ENCODE measurements around the gene ARMC10.
"Not testable (repeated sequence)": the region's sequence is repeated elsewhere in the genome, so short reads cannot be mapped to it uniquely, and the experiment has no call there.

ARMC10 gene

DNA sequence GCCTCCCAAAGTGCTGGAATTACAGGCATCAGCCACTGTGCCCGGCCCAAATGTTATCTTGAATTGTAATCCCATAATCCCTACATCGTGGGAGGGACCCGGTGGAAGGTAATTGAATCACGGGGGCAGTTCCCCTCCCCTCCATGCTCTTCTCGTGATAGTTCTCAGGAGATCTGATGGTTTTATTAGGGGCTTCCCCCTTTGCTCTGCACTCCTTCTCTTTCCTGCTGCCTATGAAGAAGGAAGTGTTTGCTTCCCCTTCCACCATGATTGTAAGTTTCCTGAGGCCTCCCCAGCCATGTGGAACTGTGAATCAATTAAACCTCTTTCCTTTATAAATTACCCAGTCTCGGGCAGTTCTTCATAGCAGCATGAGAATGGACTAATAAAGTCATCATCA is 3.3 kb downstream of the ARMC10 start:
- DNase-seq (ENCODE audit: low read depth) = not testable (repeated sequence)

DNA sequence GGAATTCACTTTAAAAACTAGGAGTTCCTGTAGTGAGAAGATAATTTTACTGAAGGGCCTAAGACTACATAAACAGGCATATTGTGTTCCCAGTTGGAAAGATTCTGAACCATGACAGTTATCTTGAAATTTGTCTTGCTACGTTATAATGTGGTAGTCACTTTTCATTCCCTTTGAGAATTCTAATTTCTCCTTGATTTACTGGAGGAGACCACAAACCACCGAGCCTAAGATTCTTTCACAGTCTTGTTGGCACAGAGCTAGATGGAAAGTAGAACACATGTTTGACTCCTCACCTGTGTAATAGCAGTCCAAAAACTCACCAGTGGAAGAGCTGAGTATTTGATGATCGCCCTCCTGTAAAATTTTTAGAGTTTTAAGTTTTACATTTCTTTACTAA is 4.9 kb downstream of the ARMC10 start:
- no peak for DNase-seq (ENCODE audit: low read depth)

DNA sequence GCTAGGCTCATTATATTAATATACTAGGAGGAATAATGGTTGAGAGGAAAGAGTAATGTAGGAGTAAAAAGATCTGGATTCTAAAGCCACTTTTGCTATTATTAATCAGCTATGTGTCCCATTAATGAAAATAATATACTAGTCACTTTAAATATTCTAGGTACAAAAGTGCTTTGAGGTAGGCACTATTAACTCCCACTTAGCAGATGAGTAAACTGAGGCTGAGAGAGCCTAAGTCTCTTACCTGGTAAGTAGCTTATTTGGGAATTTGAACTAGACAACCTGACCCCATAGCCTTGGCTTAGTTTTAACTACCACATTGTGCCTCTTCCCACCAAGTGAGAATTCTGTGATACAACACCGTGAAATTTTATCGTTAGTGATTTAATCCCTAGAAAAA is 6.0 kb downstream of the ARMC10 start:
- DNase-seq (ENCODE audit: low read depth) = no peak

DNA sequence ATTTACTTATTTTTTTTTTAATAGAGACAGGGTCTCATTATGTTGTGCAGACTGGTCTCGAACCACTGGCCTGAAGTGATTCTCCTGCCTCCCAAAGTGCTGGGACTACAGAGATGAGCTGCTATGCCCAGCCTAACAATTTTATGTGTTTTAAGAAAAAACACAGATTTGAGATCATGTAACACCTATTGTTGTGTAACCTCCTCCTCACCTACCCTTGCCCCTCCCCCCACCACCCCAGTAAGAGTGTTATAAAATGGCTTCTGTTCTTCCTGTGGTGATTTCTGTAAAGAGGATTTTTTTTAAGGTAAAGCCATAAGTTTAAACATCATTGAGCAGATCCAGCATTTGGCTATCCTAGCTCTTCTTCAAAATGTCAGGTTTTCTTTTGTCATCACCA is 7.6 kb downstream of the ARMC10 start:
- DNase-seq (ENCODE audit: low read depth) = no peak

DNA sequence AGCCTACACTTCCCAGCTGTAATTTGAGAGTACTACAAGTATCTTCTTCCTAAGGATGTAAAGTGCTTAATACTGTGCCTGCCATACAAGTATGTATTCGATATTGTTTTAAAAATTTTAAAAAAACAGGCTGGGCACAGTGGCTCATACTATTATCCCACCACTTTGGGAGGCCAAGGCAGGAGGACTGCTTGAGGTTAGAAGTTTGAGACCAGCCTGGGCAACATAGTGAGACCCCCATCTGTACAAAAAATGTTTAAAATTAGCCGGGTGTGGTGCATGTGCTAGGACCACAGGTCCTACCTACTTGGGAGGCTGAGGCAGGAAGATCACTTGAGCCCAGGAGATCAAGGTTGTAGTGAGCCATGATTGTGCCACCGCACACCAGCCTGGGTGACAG is 8.3 kb downstream of the ARMC10 start:
- DNase-seq (ENCODE audit: low read depth) = no peak

DNA sequence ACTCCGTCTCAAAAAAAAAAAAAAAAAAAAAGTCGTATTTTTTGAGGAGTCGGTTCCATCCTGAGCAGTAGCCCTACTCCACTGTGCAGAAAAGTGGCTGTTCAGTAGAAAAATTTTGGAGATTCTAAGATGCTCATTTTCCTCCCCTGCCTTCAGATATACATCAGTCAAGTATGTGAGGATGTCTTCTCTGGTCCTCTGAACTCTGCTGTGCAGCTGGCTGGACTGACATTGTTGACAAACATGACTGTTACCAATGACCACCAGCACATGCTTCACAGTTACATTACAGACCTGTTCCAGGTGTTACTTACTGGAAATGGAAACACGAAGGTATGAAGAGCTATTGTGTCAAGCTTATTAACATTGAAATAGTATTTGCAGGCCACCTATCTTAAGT is 17.4 kb downstream of the ARMC10 start:
- DNase-seq (ENCODE audit: low read depth) = not testable (repeated sequence)

DNA sequence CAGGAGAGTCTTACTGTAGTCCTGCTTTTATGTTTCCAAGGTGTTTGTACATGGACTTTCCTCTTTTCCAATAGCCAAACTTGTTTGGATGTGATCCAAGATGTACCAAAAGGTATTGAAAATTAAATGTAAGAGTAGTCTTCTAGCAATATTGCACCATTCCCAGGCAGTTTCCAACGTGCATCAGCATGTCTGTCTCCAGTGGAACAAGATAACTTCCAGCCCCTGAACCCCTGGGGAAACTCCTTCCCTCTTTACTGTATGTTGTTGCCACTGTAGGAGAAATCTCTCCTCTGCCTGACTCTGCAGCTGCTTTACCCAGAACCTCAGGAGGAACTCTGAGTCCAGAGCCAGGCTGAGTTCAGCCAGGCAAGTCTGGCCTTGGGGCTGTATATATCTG is 18.5 kb downstream of the ARMC10 start:
- DNase-seq (ENCODE audit: low read depth) = no peak

DNA sequence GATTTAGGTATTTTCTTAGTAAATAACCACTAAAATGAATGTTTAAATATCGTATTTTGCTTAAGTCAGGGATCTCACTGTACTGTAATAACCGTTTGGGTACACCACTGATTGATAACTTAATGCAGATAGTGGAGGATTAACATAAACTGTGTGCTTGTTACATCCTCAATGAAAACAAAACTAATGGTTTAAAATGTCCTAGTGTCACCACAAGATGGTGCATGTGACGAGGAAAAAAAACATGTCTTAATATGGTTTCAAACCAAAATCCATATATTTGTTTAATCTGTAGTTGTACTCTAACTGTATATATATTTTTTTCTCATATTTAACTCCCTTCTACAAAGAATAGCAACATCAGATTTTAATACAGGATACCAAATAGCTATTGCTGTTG is 19.2 kb downstream of the ARMC10 start:
- no peak for DNase-seq (ENCODE audit: low read depth)

DNA sequence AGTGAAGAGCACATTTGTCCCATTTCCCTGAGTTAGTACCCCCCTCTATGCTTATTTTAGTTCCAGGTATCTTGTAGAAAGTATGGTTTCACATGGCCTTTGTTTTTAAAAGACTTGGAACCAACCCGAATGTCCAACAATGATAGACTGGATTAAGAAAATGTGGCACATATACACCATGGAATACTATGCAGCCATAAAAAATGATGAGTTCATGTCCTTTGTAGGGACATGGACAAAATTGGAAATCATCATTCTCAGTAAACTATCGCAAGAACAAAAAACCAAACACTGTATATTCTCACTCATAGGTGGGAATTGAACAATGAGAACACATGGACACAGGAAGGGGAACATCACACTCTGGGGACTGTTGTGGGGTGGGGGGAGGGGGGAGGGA is 20.6 kb downstream of the ARMC10 start:
- DNase-seq (ENCODE audit: low read depth) = not testable (repeated sequence)

DNA sequence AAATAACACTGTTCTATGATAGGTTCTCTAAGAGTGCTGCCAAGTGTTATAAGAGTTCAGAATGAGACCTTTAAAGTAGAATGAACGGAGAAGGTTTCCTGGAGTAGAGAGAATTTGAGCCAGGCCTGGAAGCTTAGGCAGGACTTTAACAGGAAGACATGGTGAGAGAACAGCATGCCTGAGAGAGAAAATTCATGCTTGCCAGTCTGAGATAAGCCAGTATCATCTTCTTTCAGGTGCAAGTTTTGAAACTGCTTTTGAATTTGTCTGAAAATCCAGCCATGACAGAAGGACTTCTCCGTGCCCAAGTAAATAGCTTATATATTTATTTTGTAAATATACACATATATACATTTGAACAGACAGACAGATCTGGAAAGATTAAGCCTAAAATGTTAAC is 22.1 kb downstream of the ARMC10 start:
- no peak for DNase-seq (ENCODE audit: low read depth)

DNA sequence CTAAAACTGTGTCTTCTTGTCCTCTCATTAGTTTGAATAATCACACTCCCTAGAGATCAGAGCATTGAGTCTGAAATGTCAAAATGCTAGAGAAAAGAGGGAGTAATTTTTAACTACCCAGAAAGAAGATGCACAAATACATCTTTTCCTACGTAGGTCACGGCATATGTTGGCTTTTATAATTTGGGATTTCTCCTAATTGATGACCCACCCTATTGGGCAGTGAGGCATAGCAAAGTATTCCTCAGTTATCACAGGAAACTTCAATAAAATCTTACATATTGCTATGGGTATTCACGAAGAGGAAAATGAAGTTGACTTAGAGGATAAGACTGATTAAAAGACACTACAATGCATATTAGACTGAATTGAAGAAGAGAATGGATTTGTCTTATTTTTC is 25.4 kb downstream of the ARMC10 start:
- no peak for DNase-seq (ENCODE audit: low read depth)

DNA sequence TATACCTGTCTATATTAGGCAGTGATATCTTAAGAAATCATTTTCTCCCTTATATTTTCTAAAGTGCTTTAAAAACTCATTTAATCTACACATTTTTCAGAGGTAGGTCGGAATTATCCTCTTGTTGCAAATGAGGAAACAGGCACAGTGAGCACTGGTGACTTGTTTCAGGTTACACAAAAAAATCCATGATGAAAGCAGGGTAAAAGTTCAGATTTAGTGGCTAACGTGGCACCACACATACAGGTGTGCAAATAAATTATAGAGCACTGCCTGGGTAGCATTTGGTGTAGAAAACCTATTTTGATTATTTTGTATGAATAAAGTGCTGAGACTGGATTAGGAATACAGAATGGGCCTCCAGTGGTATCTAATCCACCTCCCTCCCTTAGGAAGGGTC is 26.6 kb downstream of the ARMC10 start:
- no peak for DNase-seq (ENCODE audit: low read depth)

DNA sequence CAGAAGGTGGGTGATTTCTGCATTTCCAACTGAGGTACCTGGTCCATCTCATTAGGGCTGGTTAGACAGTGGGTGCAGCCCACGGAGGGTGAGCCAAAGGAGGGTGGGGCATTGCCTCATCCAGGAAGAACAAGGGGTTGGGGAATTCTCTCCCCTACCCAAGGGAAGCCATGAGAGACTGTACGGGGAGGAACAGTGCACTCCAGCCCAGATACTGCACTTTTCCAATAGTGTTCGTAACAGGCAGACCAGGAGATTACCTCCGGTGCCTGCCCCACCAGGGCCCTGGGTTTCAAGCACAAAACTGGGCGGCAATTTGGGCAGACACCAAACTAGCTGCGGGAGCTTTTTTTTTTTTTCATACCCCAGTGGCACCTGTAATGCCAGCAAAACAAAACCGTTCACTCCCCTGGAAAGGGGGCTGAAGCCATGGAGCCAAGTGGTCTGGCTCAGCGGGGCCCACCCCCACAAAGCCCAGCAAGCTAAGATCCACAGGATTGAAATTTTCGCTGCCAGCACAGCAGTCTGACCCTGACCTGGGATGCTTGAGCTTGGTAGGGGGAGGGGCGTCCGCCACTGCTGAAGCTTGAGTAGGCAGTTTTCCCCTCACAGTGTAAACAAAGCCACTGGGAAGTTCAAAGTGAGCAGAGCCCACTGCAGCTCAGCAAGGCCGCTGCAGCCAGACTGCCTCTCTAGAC is 31.2 kb downstream of the ARMC10 start:
- DNase-seq (ENCODE audit: low read depth) = no peak

DNA sequence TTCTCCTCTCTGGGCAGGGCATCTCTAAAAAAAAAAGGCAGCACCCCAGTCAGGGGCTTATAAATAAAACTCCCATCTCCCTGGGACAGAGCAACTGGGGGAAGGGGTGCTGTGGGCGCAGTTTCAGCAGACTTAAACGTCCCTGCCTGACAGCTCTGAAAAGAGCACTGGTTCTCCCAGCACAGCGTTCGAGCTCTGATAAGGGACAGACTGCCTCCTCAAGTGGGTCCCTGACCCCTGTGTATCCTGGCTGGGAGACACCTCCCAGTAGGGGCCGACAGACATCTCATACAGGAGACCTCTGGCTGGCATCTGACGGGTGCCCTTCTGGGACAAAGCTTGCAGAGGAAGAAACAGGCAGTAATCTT is 31.7 kb downstream of the ARMC10 start:
- not testable (repeated sequence) for DNase-seq (ENCODE audit: low read depth)

DNA sequence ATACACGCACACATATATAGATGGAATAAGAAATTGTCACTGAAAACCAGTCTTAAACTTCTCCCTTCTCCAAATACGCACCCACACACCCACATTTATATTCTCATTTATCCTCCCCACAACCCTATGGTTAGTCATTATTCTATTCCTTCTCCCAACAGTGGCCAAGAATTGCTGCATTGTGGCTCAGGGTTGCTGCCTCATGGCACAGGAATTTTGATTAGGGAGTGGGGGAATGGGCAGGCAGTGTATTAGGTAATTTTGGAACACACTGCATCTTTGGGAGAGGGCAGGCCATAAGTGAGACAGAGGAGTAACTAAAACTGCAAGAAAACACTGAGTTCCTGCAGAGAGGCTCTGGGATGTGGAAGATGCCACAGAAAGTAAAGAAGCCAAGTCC is 38.2 kb downstream of the ARMC10 start:
- DNase-seq (ENCODE audit: low read depth) = peak; percentile 88

DNA sequence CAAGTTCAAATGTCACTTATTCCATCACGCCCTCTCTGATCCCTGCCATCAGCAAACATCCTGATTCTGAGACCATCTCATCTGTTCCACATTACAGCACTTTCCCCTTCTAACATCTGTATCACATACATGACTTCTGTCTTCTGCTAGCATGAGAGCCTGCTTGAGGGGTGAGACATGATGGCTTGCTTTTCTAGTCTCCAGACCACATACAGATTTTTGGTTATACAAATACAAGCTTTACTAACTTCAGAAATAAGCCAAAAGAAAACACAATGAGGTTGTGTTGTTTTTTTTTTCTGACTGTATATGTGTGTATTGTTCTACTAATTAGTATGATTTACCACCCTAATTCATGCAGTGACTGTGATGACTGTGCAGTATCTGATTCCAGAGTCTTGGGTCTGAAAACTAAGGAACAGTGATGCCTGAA is 39.7 kb downstream of the ARMC10 start:
- DNase-seq (ENCODE audit: low read depth) = no peak

DNA sequence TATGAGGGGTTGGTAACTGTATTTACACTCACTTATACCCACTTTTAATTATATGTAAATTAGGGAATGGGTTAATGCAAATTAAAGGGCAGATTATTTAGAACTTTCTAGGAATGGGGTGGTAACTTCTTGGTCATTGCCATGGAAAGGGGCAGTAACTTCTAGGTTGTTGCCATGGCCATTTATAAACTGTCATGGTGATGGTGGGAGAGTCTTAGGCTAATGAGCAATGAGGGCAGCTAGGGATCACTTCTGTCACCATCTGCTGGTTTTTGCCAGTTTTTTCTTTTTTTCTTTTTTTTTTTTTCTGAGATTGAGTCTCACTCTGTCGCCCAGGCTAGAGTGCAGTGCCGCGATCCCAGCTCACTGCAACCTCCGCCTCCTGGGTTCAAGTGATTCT is 40.8 kb downstream of the ARMC10 start:
- DNase-seq (ENCODE audit: low read depth) = no peak

DNA sequence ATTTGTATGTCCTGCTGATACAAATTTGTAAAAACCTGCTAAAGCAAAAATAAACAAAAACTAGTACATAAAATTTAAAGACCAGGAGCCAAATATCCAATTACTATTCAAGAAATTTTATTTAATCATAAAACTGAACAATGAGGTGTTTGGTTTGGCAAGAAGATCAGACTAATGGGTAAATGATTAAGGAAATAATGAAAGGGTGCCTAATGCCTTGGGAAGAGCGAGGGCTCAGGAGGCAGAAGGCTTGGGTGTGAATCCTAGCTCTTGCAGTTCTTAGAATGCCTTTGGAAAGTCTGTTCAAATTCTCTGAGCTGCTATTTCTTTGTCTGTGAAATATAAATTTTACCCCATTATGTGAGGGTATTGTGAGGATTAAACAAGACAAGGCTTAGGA is 41.6 kb downstream of the ARMC10 start:
- DNase-seq (ENCODE audit: low read depth) = no peak

DNA sequence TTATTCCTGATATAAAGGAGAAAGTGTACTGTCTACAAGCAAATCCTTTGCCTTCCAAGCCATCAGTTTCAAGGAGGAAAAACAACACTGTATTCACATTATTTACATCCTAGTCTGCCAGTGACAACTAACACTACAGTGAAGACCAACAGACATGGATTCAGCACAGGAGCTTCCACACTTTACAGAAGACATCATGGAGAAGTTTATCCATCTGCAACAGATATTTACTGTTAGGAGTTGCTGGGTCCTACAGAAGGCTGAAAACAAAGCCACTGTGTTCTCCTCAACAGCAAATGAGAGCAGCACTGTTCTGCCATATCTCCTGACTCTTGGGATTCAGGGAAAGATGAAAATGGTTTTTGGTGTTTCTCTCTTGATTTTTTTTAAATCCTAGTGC is 42.1 kb downstream of the ARMC10 start:
- no peak for DNase-seq (ENCODE audit: low read depth)

DNA sequence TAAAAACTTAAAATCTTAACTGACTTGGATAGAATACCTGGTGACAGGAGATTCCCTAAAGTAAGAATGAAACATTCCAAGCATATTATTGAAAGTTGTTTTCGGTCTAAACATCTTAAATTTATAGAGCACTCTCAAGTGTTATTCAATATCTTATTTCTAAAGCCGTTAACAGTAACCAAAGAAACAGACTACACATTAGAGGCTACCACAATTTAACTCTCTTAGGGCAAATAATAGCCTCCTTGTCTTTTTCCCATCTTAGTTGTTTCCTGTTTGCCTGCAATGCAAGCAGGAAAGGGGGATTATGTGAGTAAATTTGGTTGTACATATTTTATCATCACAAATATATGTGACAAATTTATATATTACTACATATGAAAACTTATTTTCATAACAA is 42.5 kb downstream of the ARMC10 start:
- no peak for DNase-seq (ENCODE audit: low read depth)

DNA sequence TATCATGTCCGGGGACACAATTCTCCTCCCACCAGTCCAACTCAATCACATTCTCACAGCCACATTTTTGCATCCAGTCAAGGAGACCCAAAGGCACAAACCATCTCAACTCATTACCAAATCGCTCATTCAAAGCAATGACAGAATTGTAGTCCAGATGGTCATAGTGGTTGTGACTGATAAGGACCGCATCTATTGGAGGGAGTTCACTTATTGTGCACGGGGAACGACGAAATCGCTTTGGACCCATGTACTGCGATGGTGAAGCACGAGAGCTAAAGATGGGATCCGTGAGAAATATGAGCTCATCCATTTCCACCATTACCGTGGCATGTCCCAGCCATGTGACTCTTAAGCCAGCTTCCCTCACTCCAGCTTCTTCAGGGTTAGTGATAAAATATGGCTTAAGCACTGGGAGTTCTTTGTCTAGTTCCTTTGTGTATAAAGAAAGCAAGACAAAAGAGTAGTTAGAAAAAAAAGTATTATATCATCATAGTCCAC is 44.9 kb downstream of the ARMC10 start:
- DNase-seq (ENCODE audit: low read depth) = no peak

DNA sequence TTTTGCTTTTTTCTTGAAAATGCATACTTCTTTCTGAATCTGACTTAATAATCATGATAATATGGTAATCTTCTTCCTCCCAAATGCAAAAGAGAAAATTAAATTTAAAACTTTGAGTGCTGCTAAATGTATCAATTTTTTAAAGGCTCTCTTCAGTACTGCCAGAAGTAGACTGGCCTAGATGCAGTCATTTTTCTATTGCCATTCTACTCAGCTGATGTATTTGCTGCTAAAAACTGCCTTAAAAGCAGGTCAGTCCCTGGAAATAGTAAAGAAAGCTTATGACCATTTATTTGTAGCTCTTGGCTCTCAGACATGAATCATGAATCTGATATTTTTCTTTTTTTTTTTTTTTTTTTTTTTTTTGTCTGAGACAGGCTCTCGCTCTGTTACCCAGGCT is 45.4 kb downstream of the ARMC10 start:
- DNase-seq (ENCODE audit: low read depth) = no peak

DNA sequence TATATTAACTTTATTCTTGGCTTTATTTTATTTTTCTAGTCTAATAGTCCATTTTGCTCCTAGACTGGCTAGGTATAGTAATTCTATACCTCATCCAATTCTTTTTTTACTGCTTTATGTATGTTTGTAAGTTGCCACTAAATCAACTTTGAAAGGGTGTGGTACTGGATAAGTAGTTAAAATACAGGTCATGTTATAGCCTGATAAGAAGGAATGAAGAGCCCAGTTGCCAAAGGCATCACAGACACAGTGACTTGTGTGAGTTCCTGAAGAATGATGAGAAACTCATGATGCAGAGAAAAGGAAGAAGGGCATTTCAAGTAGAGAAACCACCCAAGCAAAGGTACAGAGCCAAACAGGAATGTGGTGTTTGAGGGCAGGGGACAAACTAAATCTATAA is 46.7 kb downstream of the ARMC10 start:
- DNase-seq (ENCODE audit: low read depth) = no peak

DNA sequence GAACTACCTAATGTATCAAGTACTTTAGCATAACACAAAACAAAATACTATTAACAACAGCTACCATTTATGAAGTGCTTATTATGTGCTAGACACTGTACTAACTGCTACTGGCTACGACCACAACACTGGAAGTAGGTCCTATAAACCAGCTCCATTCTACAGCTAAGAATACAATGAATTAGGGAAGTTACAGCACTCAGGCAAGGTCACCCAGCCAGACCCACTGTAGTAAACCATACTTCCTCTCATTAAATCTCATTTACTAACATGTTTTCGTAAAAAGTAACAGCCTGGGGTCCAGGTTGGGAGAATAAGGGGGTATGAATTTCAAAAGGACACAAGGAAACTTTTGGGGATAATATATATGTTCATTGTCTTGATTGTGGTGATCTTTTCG is 48.6 kb downstream of the ARMC10 start:
- no peak for DNase-seq (ENCODE audit: low read depth)
